Subcutaneous abdominal adipose tissue (tissue), 5 donors: Measurements from ENCODE around the gene CC2D1B.

Source experiments
- H3K27ac ChIP-seq: one replicate; pipeline ENCODE4 v1.7.0; 2013; ENCODE audit warnings: low read depth, mild to moderate bottlenecking, inconsistent platforms, low read length, moderate library complexity
- H3K27me3 ChIP-seq, 5 donors: one replicate each; pipeline ENCODE4 v1.7.0; 2013; ENCODE audit warnings: low read length in 5 of 5, inconsistent platforms in 1 of 5; ENCODE audit not compliant: control insufficient read depth in 5 of 5, insufficient read depth in 4 of 5
- H3K36me3 ChIP-seq, 5 donors: one replicate each; pipeline ENCODE4 v1.7.0; 2013; ENCODE audit warnings: low read length in 5 of 5; ENCODE audit not compliant: control insufficient read depth in 5 of 5, insufficient read depth in 5 of 5
- H3K4me1 ChIP-seq, 5 donors: one replicate each; pipeline ENCODE4 v1.7.0; 2013; ENCODE audit warnings: low read length in 5 of 5, mild to moderate bottlenecking in 3 of 5, moderate library complexity in 1 of 5; ENCODE audit not compliant: control insufficient read depth in 5 of 5, insufficient read depth in 5 of 5
- H3K4me3 ChIP-seq, 5 donors: one replicate each; pipeline ENCODE4 v1.7.0; 2013; ENCODE audit warnings: low read length in 5 of 5, low read depth in 1 of 5
- H3K9ac ChIP-seq, 5 donors: one replicate each; pipeline ENCODE4 v1.7.0; 2013; ENCODE audit warnings: low read length in 5 of 5, mild to moderate bottlenecking in 4 of 5, moderate library complexity in 3 of 5
- H3K9me3 ChIP-seq, 5 donors: one replicate each; pipeline ENCODE4 v1.7.0; 2013; ENCODE audit warnings: low read length in 5 of 5; ENCODE audit not compliant: control insufficient read depth in 5 of 5
- donor health status: healthy.
- donor health status: healthy.
- donor health status: healthy.
- donor health status: healthy.
- donor health status: healthy.

CC2D1B gene

DNA sequence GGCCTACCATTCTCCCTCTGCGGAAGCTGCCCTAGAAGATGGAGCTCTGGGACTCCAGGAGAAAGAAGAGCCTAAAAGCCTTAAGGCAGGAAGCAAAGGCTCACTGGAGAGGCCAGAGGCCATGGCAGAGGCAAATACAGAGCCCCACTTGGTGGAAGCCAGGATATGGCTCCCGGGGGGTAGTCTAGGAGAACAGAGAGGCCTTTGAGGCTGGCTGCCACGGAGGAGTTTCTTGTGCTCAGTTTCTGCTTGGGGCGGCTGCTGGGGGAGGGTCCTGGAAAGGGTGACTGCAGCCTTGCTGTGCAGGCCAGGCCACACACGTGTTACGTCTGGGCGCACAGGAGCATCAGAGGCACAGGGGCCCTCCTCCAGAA is 5.4 kb downstream of the CC2D1B start:
- H3K27ac ChIP-seq: no peak overlapping the region
- H3K9me3 ChIP-seq: no peaks in the 10 kb centered on the region
- no peak overlapping the region for H3K4me3 ChIP-seq
- H3K36me3 ChIP-seq: peaks cover 2 to 75% (median 74%) of the 10 kb centered on the region in 5 donors
- H3K9ac ChIP-seq: no peak overlapping the region
- H3K4me1 ChIP-seq: peaks cover 5 to 16% (median 14%) of the 10 kb centered on the region in 5 donors
- H3K27me3 ChIP-seq: no peaks in the 10 kb centered on the region

DNA sequence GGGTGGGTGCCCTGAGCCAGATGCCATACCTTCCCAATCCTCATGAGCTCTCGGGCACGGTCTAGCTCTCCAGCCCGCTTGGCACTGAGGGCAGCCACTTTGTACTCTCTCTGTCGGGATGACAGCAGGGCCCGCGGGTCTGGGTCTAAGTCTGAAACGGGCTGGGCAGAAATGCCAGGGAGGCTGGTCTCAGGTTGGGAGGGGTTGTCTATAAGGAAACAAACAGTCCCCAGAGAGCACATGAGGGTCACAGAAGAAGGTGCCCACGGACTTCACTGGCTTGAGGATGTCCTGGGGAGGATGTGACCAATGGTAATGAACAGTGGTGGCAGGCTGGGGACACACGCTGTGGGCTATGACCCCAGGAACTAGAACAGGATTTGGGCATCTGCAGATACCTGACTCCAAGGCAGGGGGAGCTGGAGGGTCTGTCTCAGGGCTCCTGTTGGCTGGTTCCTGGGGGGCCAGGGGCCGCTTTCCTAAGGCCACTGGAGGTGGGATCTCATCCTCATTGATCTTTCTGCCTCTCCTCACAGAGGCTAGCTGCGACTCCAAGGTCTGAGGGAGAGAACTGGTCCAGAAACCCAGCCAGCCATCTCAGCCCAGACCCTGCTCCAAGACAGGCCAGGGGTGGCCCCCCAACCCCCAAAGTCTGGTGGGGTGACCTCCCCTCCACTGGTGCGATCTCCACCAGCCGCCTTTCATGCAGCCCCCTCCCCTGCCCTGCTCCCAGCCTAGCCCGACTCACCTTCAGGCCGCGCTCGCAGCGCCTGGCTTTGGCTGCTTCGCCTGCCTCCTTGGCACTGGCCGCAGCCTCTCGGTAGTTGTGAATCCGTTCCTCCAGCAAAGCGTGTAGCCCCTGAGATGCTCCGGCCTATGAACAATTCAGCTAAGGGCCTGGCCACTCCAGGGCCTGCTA is 6.1 kb downstream of the CC2D1B start:
- Histone ChIP-seq H3K27ac (no peak overlapping the region), H3K4me3 (no peak overlapping the region), H3K9me3 (no peaks in the 10 kb centered on the region), H3K9ac (no peak overlapping the region), H3K36me3 (peaks cover 2 to 81% (median 80%) of the 10 kb centered on the region in 5 donors), H3K4me1 (peaks cover 3 to 13% (median 11%) of the 10 kb centered on the region in 5 donors), H3K27me3 (no peaks in the 10 kb centered on the region)

DNA sequence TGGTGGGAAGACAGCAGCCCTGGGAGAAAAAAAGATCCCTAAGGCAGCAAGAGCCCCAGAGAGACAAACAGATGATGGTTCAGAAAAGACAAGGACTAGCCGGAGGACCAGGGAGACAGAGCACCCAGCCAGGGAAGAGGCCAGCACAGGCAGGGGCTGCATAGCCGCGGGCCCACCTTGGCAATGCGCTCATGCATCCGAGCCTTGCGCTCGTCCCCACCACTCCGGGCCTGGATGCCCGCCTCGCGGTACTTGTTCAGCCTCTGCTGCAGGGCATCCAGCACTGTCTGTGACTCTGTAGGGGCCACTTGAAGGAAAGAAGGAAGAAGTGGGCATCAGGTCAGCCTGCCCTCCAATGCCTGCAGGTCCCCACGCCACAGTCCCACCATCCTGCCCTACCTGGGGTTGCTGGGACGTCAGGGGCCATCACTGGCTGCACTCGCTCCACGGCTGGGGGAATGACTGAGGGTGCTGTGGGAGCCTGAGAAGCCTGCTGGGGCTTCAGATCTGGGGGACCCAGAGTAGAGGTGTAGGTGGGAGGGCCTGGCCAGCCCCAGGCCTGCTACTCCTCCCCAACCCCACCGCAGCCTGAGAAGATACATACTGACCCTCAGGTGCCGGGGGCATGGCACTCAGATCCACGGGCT is 7.0 kb downstream of the CC2D1B start:
- H3K4me3 ChIP-seq: no peak overlapping the region
- H3K36me3 ChIP-seq: peaks cover 2 to 90% (median 89%) of the 10 kb centered on the region in 5 donors
- peaks cover 0 to 6% (median 4%) of the 10 kb centered on the region in 5 donors for H3K4me1 ChIP-seq
- H3K9ac ChIP-seq: no peak overlapping the region
- H3K9me3 ChIP-seq: no peaks in the 10 kb centered on the region
- no peaks in the 10 kb centered on the region for H3K27me3 ChIP-seq
- H3K27ac ChIP-seq: no peak overlapping the region

GRCh38 chr1:52357397-52357796 is 8.6 kb downstream of the CC2D1B start:
- no peaks in the 10 kb centered on the region for H3K9me3 ChIP-seq
- no peaks in the 10 kb centered on the region for H3K27me3 ChIP-seq
- peaks cover 0 to 10% (median 6%) of the 10 kb centered on the region in 5 donors for H3K4me1 ChIP-seq
- H3K27ac ChIP-seq: no peak overlapping the region
- peaks cover 2 to 100% (median 99%) of the 10 kb centered on the region in 5 donors for H3K36me3 ChIP-seq
- H3K9ac ChIP-seq: no peak overlapping the region
- no peak overlapping the region for H3K4me3 ChIP-seq

DNA sequence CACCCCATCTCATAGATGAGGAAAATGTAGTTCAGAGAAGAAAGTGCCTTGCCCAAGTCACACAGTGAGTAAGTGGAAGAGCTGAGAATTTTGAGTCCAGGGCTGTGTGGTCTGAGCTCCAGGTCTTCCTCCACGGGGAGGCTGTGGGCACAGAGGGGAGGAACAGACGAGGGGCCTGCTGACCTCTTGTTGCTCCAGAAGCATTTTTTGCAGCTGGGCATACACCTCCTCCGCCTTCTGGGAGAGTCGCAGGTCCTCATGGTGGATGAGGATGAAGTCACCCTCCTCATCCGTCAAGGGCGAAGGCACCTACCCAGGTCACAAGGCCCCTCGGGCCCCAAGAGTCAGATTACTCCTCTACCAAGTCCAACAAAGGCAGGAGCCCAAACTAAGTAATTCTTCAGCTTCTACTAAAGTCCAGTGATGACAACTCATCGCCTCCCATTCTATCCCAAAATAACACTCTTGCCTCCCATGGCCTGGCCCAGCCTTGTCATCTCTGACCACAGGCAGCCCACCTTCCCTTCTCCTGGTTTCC is 9.1 kb downstream of the CC2D1B start:
- no peak overlapping the region for H3K9ac ChIP-seq
- peaks cover 2 to 95% (median 94%) of the 10 kb centered on the region in 5 donors for H3K36me3 ChIP-seq
- H3K27me3 ChIP-seq: no peaks in the 10 kb centered on the region

DNA sequence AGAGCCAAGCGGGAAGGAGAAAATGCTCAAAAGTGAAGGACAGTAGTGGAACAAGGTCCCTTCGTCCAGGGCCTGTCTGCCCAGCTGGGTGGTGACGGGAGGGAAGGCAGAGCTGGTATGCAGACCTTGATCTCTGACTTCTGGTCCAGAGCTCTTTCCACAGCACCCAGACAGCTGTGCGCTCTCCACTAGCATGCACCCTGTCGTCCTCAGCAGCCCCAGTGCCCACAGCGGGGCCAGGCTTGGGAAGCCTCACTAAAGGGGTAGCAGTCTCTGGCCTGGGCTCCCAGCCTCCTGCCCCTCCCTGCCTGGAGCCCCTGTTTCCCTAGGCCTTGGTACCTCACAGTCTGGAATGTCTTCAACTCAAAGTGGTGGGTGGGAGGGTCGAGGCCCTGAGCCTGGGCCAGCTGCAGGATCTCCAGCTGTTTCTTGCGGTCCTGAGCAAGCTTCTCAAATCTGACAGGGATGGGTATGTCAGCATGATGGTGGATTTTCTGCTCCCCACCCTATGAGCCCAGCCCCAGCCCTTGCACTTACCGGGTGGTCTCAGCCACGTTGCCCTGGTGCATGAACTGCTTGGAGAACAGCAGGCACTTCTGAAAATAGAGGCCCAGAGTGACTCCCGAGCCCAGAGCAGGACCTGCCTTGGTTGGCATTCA is 10.0 kb downstream of the CC2D1B start:
- H3K27ac ChIP-seq: no peak overlapping the region
- peaks cover 2 to 88% (median 86%) of the 10 kb centered on the region in 5 donors for H3K36me3 ChIP-seq
- no peak overlapping the region for H3K4me3 ChIP-seq
- no peak overlapping the region for H3K9ac ChIP-seq
- peaks cover 0 to 22% (median 14%) of the 10 kb centered on the region in 5 donors for H3K4me1 ChIP-seq
- no peaks in the 10 kb centered on the region for H3K9me3 ChIP-seq
- no peaks in the 10 kb centered on the region for H3K27me3 ChIP-seq

More for the DNA sequence above, 9.1 kb downstream of the CC2D1B start:
- Histone ChIP-seq H3K4me3 (no peak overlapping the region), H3K4me1 (peaks cover 0 to 15% (median 11%) of the 10 kb centered on the region in 5 donors), H3K27ac (no peak overlapping the region), H3K9me3 (no peaks in the 10 kb centered on the region)

DNA sequence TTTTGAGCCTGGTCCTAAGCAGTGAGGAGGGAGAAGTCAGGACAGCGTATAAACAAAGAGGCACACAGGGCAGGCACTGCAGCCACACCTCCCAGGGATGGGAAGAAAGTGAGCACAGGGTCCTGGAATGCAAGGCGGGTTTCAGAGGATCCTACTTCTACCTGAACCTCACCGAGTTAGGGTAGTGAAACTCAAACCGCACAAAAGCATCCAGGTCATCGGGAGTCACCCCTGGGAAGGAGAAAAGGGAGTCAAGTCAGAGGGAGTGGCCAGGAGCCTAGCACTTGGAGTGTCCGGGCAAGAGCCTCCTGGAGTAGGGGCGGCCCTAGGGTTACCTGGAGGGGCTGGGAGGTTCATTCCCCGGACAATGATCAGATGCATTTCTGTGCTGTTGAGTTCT is 10.6 kb downstream of the CC2D1B start:
- Histone ChIP-seq H3K9me3 (no peaks in the 10 kb centered on the region), H3K9ac (no peak overlapping the region), H3K27me3 (no peaks in the 10 kb centered on the region), H3K4me1 (peaks cover 0 to 22% (median 14%) of the 10 kb centered on the region in 5 donors), H3K36me3 (peaks cover 2 to 85% (median 83%) of the 10 kb centered on the region in 5 donors), H3K4me3 (no peak overlapping the region), H3K27ac (no peak overlapping the region)

DNA sequence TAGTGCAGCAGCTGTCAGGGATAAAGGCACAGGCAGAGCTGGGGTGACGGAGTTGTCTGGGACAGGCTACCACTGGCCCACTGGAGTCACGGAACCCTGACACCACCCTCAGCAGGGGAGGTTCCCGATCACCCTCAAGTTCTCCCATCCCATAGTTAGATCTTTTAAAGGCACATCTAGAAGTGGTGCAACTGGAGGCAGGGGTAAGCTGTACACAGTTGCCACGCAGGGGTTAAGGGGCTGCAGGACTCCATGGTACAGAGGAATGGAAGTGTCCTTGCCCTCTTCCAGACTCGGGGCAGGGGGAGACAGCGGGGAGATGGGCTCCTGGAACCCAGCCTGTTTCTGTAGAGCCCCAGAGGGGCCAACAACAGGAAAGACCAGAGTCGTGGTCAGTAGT is 13.3 kb downstream of the CC2D1B start:
- H3K36me3 ChIP-seq: peaks cover 2 to 67% (median 56%) of the 10 kb centered on the region in 5 donors

GRCh38 chr1:52348704-52349300 is 17.2 kb downstream of the CC2D1B start:
- peak overlapping the region; percentile 5 for H3K27ac ChIP-seq
- no peaks in the 10 kb centered on the region for H3K9me3 ChIP-seq
- peak overlapping the region in 2 of 5 donors; percentile 10 to 44 for H3K9ac ChIP-seq
- no peak overlapping the region for H3K4me3 ChIP-seq
- H3K27me3 ChIP-seq: no peaks in the 10 kb centered on the region
- H3K36me3 ChIP-seq: peaks cover 0 to 41% (median 25%) of the 10 kb centered on the region in 5 donors
- H3K4me1 ChIP-seq: peaks cover 0 to 28% (median 14%) of the 10 kb centered on the region in 5 donors

More for the DNA sequence above, 13.3 kb downstream of the CC2D1B start:
- no peak overlapping the region for H3K4me3 ChIP-seq
- H3K27ac ChIP-seq: peak overlapping the region; percentile 5
- no peaks in the 10 kb centered on the region for H3K9me3 ChIP-seq
- no peaks in the 10 kb centered on the region for H3K27me3 ChIP-seq
- no peak overlapping the region for H3K9ac ChIP-seq
- H3K4me1 ChIP-seq: peaks cover 3 to 31% (median 20%) of the 10 kb centered on the region in 5 donors
